ENCODE data around the gene CDH15.
A peak's percentile ranks its signal among the peaks of the same experiment; 100 is the strongest.

Gene CDH15

DNA sequence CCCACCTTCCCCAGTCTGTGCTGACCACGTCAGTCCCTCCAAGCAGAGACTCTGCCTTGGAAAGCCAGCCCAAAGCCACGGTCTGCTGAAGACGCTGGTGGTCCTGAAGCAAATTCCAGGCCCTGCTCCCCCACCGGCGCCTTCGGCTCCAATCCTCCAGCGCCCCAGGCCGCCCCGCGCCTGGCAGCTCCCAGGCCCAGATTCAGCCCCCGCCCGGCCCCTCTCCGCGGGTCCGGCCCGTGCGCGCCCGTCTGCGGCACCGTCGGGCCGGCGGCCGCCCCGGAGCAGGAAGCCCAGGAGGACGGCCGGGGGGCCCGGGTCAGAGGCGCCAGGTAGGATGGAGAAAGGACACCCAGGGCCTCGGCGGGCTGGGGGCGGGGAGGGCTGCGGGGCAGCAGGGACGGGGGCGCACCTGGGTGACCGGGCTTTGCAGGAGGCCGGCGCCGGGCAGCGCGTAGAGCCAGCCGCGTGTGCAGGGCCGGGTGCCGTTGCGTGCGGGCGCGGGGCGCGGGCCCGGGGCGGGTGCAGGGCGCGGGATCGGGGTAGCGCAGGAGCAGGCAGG is 29.4 kb downstream of the CDH15 start:
- no peak for DNase-seq

DNA sequence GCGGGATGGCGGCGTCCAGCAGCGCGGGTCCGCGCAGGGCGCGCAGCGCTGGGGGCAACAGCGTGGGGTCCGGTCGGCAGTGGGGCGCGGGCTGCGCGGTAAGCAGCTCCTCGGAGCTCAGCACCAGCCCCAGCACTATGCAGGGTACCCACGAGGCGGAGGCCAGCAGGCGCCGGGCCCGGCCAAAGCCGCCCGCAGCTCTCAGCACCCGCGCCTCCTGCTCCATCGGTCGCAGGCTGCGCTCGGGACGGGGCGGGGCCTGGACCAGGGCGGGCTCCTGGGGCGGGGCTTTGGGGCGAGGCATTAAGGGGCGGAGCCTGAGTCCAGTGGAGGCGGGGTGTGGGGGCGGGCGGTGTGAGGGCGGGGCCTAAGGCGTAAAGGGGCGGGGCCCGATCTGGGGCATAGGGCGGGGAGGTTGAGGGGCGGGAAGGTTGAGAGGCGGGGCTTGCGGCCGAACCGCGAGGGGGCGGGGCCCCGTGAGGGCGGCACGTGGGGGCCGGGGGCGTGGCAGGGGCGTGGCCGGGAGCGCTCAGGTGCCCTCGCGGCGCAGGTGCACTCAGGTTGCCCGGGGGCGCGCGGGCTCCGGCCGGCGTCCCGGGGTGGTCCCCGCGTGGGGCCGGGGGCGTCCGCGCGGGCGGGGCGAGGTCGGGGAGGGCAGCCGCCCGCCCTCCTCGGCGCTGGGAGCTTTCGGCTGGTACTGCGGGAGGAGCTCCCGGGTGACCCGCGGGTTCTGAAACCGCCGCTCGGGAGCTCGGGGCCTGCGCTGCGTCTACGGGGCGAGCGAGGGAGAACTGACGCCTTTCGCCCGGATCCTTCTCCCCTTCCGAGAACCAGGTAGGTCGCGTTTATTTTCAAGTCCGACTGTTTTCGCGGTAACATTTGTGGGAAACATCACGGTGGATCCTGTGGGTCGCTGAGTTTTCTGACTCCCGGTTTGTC is 30.2 kb downstream of the CDH15 start:
- DNase-seq, result peak; percentile 91

DNA sequence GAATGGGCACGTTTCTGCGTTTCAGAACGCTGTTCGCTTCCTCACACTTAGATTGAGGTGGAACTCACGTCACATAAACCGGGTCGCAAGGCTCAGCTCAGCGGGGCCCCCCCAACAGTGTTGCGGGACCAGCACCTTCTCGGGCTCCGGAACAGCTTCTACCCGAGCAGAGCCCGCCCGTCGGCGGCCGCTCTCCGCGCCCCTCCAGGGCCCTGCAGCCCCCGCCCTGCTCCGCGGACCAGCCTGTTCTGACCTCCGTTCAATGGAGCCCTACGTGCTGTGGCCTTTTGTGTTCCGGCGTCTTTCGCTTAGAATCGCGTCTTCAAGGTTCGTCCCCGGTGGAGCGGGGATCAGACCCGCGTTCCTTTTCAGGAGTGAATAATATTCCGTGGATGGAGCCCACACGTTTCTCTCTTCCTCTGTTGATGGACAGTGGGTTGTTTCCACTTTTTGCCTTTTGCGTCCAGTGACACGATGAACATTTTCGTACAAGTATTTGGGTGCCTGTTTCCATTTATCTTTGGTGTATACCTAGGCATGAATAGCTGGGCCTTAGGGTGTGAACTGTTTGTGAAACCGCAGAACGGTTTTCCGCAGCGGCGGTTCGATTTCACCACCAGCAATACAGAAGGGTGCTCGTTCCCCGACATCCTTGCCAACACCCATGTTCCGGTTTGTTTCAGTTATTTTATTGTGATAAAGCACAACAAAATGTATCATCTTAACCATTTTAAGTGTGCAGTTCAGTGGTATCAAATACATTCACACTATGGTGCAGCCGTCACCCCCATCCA is 31.1 kb downstream of the CDH15 start:
- no peak for DNase-seq

DNA sequence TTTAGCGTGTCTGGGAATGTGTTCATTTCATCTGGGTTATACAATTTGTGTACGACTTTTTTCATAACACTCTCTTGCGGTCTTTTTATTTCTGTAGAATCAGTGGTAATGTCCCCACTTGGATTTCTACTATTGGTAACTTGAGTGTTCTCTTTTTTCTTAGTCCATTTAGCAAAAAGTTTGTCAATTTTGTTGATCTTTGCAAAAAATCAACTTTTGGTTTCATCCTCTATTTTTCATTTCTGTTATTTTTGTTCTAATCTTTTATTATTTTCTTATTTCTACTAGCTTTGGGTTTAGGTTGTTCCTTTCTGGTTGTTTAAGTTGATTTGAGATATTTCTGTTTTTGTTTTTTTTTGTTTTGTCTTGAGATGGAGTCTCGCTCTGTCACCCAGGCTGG is 36.4 kb downstream of the CDH15 start:
- DNase-seq, result no peak

DNA sequence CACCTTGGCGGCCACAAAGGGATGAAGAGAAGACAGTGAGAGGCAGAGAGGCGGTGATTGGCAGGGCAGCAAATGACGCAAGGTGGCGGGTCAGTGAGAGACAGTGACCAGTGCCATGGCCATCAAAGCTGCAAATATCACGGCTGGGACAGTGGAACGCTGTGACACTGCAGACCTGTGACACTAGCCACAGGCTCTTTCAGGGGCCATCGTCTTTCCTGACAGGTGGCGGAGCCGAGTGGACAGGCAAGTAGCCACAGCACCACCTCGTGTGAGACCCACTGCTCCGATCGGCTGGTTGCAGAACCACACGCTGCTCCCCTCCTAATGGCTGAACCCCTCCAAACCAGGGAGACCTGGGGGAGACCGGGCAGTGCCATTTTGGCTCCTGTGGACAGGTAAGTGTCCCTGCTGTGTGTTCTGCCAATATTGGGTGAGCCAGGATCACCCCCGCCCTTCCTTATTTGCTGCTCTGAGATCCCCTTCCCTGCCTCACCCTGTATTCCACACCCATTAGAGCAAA is 38.0 kb downstream of the CDH15 start:
- no peak for DNase-seq

DNA sequence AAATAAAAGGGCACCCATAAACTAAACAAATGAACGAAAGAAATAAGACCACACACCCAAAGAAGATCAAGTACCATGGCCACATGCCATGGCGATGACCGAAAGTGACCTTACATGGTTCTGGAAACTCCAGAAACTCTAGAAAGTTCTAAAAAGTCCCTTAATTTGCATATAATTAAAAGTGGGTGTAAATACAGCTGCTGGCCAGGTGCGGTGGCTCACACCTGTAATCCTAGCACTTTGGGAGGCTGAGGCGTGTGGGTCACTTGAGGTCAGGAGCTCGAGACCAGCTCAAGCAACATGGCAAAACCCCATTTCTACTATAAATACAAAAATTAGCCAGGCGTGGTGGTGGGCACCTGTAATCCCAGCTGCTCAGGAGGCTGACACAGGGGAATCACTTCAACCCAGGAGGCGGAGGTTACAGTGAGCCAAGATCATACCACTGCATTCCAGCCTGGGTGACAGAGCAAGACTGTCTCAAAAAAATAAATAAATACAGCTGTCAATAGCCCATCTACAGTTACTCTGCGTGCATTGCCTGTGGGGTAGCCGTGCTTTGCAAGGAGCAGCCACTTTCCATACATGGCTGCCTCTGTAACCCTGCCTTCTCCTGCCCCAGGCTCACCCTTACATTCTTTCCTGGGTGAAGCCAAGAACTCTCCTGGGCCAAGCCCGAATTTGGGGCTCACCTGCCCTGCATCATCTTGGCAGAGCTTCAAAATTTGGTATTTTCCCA is 38.8 kb downstream of the CDH15 start:
- no peak for DNase-seq

DNA sequence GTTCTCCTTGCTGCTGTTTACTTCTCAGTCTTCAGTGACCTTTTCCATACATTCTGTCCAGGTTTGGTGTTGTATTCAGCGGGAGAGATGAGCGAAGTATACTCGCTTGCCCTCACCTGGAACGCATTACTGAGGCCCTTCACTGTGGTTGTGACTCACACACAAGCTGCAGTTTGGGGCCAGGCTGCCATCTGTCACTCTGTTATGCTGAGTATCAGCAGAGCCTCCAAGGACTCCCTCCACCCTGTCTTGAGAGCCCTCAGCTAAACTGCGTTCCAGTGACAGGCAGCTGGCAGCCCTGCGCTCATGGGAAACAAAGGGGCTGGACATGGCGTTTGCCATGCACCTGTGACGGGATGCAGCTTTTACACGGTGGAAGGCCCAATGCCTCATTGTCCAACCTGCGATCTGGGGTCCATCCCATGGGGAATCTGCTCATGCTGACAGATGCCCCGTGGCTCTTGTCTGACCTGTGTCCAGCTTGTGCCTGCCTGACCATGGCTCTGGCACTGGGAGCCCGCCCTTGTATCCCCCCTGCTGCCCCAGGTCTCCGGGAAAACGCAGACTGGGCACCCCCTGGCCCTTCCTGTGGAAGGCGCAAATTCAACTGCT is 39.5 kb downstream of the CDH15 start:
- DNase-seq, result no peak

DNA sequence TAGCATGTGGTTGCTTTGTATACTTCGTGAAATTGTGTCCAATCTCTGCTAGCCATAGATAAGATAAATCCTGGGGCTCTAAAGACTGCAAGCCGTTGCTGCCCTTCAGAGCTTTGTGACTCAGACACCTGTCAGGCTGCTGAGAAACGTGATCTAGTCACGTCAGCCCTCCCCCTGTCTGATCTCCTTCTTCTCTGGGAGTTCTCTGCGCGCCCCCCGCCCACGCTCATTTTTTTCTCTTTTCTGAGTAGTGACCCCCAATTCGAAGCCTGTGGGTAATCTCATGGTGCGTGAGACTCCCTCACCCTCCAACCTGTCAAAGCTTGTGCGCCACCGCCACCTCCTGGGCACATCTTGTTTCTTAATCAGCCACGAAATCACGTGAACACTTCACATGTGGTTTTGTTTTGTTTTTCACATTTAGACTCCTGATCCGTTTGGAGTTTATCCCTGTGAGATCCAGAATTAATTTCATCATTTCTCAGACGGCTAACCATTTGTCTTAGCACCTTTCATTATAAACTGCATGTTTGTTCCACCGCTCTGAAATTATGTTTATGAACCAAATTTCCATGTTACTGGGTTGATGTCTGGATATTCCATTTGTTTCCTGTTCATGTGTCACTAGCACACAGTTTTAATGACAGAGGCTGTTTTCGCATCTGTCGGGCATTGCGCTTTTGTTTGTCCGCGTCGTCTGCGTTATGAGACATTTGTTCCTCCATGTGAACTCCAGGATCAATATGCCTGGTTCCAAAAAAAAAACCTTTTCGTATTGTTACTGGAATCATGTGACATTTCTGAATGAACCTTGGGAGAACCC is 45.0 kb downstream of the CDH15 start:
- peak; percentile 82 for DNase-seq

DNA sequence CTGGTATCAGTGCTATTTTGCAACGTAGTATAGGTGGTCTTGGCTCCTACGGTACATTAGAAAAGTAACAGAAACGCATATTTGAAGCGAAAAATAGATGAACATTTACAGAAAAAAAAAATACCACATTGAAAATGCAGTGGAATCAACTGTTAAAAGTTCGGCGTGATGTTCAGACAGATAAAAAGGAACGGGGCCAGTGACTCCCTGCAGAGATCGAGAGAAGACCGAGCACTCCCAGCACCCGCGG is 45.5 kb downstream of the CDH15 start:
- no peak for DNase-seq

DNA sequence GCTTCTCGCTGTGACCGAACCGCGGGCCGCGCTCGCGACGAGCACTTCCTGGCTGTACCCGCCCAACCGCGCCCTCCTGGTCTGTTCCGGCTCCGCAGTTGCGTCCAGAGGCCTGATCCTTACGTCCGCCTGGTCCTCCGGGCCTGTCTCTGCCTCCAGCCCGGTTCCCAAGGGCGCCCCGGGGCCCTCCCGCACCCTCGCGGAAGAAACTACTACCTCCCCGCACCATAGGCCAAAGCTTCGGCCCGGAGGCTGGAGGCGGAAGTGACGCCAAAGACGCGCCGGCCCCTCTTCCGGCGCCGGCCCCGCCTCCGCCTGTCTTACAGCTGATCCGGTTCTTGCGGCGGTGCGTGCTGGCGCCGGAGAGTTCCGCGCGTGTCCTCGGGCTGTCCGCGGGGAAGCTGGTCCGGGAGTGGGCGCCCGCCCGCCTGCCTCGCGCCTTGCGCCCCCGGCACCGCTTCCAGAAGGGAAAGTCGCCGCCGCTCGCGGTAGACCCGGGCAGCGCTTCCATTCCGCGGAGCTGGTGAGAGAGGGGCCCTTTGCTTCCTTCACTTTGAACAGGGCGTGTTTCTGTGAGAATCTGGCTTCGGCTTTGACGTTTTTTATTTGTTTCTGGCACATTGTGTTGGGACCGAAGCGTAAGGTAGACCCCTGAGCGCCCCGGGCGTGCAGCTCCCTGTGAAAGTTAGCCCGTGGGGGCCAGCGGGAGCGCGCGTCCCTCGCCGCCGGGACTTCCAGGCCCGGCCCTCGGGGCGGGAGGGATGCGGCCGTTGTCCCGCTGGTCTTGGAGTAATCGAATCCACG is 46.0 kb downstream of the CDH15 start, which contains the start of gene ZNF778:
ZNF778 (plus strand) TSS at position 316 of the 804 bp plus-strand sequence. CDS start 3,425 bp downstream, outside the sequence.
- DNase-seq, result peak; percentile 84

DNA sequence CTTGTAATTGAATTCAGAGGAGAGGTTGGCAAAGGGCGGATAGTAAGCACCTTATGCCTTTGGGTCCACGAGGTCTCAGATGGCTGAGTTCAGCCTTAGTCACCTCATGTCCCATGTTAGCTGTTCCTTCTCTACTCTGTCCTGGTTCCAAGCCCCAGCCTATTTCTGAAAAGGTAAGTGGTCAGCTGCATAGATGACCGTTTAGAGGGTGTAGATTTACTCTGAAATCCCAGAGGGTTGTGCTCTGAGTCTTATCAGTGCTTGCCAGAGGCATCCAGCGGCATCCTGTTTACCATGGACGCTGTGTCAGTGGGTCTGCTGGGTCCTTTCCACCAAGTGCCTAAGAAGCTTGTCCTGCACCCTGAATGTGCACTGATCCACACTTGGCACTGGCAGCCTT is 47.8 kb downstream of the CDH15 start:
- DNase-seq, result no peak

DNA sequence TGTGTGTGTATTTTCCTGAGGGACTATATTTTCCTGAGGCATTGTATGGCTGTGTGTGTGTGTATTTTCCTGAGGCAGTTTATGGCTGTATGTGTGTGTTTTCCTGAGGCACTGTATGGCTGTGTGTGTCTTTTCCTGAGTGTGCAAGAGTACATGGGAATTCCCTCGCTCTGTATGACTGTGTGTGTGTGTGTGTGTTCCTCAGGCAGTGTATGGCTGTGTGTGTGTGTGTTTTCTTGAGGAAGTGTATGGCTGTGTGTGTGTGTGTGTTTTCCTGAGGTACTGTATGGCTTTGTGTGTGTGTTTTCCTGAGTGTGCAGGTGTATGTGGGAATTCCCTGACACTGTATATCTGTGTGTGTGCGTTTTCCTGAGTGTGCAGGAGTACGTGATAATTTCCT is 50.1 kb downstream of the CDH15 start:
- DNase-seq, result no peak

DNA sequence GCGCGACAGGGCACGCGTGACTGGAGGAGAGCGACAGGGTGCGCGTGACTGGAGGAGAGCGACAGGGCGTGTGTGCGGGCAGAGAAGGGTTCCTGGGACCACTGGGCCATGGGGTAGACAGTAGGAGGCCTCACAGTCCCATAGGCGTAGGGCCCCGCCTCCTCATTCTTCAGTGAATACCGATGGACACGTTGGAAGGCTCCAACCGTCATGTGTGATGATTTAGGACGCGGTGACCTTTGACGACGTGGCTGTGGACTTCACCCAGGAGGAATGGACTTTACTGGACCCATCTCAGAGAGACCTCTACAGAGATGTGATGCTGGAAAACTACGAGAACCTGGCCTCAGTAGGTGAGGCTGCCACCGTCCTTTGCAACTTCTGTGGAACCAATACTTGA is 51.4 kb downstream of the CDH15 start:
- no peak for DNase-seq

DNA sequence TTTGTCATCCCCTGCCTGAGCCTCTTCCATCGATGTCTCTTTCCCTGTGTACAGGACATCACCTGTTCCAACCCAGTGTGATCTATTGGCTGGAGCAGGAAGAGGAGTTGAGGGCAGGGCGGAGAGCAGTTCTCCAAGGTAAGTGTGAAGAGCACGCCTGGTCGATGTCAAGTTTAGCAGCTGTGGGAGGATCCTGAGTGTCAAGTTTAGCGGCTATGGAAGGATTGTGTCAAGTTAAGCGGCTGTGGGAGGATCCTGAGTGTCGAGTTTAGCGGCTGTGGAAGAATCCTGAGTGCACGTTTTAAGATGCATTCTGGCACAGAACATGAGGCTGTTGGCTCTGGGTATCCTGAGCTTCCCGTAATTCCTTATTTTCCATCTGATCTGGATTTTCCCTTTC is 53.1 kb downstream of the CDH15 start:
- no peak for DNase-seq

DNA sequence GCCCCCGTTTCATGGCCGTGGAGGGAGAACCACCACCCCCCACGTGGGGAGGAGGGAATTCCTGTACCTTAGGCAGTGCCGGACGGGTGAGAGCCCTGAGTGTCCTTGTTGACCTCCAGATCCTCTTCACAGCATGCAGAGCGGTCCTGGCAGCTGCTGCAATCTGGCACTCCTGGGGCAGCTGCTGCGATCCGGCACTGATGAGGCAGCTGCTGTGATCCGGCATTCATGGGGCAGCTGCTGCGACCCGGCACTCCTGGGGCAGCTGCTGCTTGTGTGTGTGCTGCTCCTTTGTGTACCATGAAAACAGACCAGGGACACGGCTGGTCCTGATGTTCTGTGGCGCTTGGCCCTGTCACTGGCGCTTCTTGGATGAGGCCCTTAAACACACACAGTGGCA is 58.7 kb downstream of the CDH15 start:
- DNase-seq, result no peak

DNA sequence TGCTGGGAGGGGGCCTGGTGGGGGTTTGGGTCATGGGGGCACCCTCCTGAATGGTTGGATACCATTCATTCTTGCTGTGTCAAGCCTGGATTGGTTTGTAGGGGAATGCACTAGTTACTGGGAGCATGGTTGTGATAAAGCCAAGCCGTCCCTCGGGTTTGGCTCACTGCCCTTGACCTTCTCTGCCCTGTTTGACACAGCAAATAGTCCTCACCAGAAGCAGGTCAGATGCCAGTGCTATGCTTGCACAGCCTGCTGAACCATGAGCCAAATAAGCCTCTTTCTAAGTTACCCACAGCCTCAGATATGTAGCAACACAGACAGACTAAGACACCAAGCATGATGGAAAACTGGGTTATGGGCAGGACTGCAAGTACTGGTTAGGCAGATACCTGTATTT is 60.6 kb downstream of the CDH15 start:
- DNase-seq, result no peak

DNA sequence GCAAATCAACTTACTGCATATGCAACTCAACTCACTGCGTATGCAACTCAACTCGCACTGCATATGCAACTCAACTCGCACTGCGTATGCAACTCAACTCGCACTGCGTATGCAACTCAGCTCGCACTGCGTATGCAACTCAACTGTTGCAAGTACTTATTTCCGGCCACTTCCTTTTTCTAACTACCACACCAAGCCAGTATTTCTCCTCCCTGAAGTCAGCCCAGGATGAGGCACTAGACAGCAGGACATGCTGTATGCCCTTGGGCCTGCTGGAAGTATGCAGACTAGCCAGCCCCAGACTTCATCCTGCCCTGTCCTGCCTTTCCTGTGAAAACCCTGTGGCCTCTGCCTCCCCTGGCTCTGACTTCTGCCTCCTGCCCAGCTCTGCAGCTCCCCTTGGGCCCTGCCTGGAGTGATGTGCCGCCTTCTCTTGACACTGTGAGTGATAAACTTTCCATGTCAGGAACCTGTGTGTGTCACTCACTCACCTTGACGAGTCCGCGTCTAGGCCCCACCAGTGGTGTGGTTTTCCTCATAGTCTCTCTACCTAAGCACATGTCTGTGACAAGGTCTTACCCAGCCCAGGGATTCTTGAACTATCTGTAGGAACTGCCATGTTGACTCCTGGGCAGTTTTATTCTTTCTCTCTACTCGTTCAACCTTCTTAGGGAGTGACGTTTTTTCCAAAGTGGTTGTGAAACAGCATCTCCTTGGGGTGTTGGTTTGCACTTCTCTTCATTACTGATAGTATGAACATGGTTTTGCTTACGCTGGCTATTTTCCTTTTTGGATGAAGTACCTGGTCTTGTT is 62.3 kb downstream of the CDH15 start:
- DNase-seq, result no peak

DNA sequence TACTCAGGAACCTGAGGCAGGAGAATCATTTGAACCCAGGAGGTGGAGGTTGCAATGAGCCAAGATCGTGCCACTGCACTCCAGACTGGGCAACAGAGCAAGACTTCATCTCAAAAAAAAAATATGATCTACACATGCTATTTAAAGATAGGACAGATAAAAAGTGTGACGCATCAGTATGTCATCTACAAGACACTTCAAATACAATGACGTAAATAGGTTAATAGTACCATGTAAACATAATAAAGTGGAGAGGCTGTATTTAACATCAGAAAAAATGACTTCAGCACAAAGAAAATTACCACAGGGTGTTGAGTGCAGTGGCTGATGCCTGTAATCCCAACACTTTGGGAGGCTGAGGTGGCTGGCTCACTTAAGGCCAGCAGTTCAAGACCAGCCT is 66.2 kb downstream of the CDH15 start:
- no peak for DNase-seq

DNA sequence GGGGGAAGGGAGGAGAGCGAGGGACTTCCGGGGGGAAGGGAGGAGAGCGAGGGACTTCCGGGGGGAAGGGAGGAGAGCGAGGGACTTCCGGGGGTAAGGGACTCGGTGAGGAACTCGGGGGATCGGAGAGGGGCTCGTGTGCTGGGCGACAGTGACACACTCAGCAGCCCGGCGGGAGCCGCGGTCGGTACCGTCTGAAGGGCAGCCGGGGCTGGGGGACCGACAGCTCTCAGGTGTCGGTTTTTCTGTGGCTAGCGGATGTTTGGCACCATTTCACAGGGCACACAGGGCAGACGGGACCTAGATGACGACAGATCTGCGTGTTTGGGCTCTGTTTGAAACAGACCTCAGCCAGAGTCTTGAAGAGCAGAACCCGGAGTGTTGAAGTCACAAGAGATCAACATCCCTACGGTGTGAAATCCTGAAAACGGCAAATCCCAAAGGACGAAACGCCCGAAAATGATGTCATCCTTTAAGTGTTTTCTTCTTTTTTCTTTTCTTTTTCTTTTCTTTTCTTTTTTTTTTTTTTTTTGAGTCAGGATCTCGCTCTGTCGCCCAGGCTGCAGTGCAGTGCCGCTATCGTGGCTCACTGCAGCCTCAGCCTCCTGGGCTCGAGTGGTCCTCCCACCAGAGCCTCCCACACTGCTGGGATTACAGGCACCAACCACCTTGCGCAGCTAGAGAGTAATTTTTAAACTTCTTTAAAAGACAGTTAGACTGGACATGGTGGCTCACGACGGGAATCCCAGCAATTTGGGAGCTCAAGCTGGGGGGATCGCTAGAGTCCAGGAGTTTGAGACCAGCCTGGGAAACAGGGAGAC is 69.8 kb downstream of the CDH15 start:
- DNase-seq, result peak; percentile 80
